RWPE2 (cell line): ENCODE measurements around the gene PEAR1.

ENCODE experiments used
- ATAC-seq: fragments of 200-7000 bp; cut with Tn5 transposase; 3 replicates; pipeline ENCODE4 v1.9.1; 2021; ENCODE audit warnings: low read depth
- DNase-seq: peaks from one replicate; pipeline ENCODE4 v3.0.0-alpha.2; 2020; ENCODE audit warnings: low spot score
- H3K27ac ChIP-seq: fragments of 450-650 bp; 2 replicates; pipeline ENCODE4 v1.5.1; 2017; ENCODE audit warnings: mild to moderate bottlenecking; ENCODE audit not compliant: poor library complexity, severe bottlenecking
- H3K27me3 ChIP-seq: fragments of 250-450 bp; sonication (Bioruptor Pico); 2 replicates; pipeline ENCODE4 v1.5.1; 2021; ENCODE audit warnings: mild to moderate bottlenecking, moderate library complexity; ENCODE audit not compliant: insufficient read depth, poor library complexity, severe bottlenecking
- H3K36me3 ChIP-seq: fragments of 250-450 bp; sonication (Bioruptor Pico); 2 replicates; pipeline ENCODE4 v1.5.1; 2020; ENCODE audit warnings: low read depth, mild to moderate bottlenecking, moderate library complexity
- H3K4me1 ChIP-seq: fragments of 250-450 bp; sonication (Bioruptor Pico); 2 replicates; pipeline ENCODE4 v1.5.1; 2021; ENCODE audit warnings: mild to moderate bottlenecking, moderate library complexity; ENCODE audit not compliant: insufficient read depth, poor library complexity, severe bottlenecking
- H3K4me3 ChIP-seq: fragments of 250-450 bp; sonication (Bioruptor Pico); 2 replicates; pipeline ENCODE4 v1.5.1; 2021; ENCODE audit warnings: mild to moderate bottlenecking, moderate library complexity; ENCODE audit not compliant: severe bottlenecking
- H3K9me3 ChIP-seq: fragments of 250-450 bp; sonication (Bioruptor Pico); 2 replicates; pipeline ENCODE4 v1.5.1; 2021; ENCODE audit warnings: mild to moderate bottlenecking, moderate library complexity; ENCODE audit not compliant: severe bottlenecking
- CTCF ChIP-seq: fragments of 450-650 bp; IDR thresholded peaks from one replicate; pipeline ENCODE4 v1.5.1; 2017; ENCODE audit warnings: mild to moderate bottlenecking, moderate library complexity; ENCODE audit not compliant: poor library complexity, severe bottlenecking

The PEAR1 gene

GRCh38 chr1:156898971-156899664 lies 5.6 kb downstream of the PEAR1 start:
- H3K9me3 ChIP-seq = no peaks in the 10 kb centered on the region
- DNase-seq = no peak
- no peak for ATAC-seq
- peak overlapping the region; percentile 97 for H3K27ac ChIP-seq
- no peaks in the 10 kb centered on the region for H3K27me3 ChIP-seq
- no peak for TF ChIP-seq CTCF
- H3K4me1 ChIP-seq = peaks cover 35% of the 10 kb centered on the region
- no peak overlapping the region for H3K4me3 ChIP-seq
- no peaks in the 10 kb centered on the region for H3K36me3 ChIP-seq

- DNase-seq = no peak
- no peak for ATAC-seq
- peaks cover 35% of the 10 kb centered on the region for H3K4me1 ChIP-seq
- no peak overlapping the region for H3K4me3 ChIP-seq
- no peaks in the 10 kb centered on the region for H3K9me3 ChIP-seq
- no peak overlapping the region for H3K27ac ChIP-seq
- TF ChIP-seq CTCF = no peak
- no peaks in the 10 kb centered on the region for H3K36me3 ChIP-seq
- H3K27me3 ChIP-seq = no peaks in the 10 kb centered on the region
Observed at GRCh38 chr1:156899956-156900718, 6.6 kb downstream of the PEAR1 start.

DNA sequence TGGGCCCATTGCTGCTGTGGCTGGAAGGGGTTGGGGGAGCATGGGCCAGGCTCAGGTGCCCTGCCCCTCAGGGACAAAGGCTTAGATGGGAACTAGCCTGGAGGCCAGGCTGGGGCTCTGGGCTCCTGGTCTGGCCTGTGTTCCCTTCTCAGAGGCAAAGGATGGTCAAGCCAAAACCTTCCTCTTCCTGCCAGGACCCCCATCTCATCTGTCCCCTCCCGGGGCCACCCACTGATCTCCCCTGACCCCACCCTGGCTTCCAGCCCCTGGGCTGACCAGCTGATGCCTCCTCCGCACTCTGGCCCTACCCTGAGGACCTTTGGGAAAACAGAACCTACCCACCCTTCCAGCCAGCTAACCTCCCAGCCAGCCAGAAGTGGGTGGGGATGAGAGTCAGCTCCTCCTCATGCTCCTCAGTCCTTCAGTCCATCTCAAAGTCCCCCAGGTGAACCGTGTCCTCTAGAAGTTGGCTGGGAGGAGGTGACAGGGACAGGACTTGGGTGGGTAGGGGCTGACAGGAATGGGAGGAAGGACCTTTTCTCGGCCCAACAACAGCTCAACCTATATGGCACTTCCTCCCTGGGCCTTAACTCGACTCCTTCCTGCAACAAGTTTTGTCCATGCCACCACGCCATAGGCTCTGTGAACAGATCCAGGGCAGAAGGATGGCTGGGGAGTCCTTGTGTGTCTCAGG lies 7.5 kb downstream of the PEAR1 start:
- no peak for DNase-seq
- no peak for TF ChIP-seq CTCF
- peaks cover 28% of the 10 kb centered on the region for H3K4me1 ChIP-seq
- no peak for ATAC-seq
- H3K36me3 ChIP-seq = no peaks in the 10 kb centered on the region
- H3K27ac ChIP-seq = no peak overlapping the region
- H3K4me3 ChIP-seq = no peak overlapping the region
- H3K9me3 ChIP-seq = no peaks in the 10 kb centered on the region
- H3K27me3 ChIP-seq = no peaks in the 10 kb centered on the region

GRCh38 chr1:156901590-156901900 lies 8.0 kb downstream of the PEAR1 start:
- Histone ChIP-seq H3K27ac (no peak overlapping the region), H3K36me3 (no peaks in the 10 kb centered on the region), H3K4me1 (peaks cover 23% of the 10 kb centered on the region), H3K4me3 (no peak overlapping the region), H3K9me3 (no peaks in the 10 kb centered on the region), H3K27me3 (no peaks in the 10 kb centered on the region)
- ATAC-seq (no peak), DNase-seq (no peak)
- no peak for TF ChIP-seq CTCF
